DMS 273 (cell line): ENCODE measurements around the gene DGCR8.

ENCODE experiments used
- DNase-seq: peaks from one replicate; lab custom pipeline; 2025; ENCODE audit not compliant: unreplicated experiment; lab: John Stamatoyannopoulos, UW

DGCR8 gene

DNA sequence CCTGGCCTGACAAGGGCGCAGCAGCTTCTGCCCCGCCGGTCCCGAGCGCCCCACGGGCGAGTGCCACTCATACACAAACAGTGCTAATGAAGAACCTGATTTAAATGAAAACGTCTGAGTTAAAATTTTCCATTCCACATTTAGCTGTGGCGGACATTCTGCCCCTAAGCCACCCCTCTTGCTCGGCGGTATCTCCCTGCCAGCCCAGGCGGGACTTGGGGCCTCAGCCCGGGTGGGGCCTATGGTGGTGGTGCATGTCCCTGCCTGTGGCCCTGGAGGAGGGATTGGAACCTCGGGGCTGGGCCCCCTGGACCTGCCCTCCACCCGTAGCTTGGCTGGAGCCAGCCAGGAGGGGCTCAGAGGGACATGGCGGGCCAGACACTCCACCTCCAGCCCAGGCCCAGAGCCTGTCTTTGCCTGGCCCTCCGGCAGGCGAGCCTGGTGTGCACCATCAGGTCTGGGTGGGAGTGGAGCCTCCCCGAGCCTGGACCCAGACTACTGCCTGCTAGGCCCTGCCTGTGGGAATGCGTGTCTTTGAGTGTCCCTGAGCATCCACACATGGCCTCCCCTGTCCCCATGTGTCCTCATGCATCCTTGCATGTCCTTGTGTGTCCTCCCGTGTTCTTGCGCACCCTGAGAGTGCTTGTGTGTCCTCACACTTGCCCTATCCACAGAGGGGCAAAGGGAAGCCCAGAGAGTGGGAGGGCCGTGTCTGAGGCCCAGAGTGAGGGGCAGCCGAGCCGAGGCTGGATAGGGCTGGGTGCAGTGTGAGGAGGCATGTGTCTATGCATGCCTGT is 56.0 kb downstream of the DGCR8 start:
- no peak for DNase-seq

DNA sequence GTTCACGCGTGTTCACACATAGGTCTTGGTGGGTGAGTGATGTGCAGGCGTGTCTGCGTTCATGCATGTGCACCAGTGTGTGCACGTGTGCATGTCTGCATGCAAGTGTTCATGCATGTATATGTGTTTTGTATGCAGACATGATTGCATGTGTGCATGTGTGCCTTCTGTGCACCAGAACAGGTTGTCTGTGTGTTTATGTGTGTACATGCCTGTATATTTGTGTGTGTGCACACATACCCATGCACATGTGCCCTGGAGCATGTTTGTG is 56.5 kb downstream of the DGCR8 start:
- no peak for DNase-seq

DNA sequence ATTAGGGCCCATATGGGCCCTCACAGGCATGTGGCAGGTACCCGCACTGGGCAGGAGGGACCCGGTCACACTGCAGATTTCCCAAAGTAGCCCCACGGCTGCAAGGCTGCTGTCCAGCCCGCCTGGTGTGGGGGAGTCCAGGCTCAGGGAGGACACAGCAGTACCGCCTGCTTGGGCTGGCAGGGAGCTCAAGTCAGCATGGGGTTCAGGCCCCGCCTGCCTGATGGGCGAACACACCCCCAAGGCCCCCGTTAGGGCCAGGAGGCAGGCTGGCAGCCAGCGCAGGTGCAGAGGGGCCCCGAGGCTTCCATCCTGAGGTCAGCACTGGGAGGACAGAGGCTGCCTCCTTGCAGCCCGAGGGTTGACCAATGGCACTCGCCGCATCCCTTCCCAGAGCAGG is 57.1 kb downstream of the DGCR8 start:
- no peak for DNase-seq

DNA sequence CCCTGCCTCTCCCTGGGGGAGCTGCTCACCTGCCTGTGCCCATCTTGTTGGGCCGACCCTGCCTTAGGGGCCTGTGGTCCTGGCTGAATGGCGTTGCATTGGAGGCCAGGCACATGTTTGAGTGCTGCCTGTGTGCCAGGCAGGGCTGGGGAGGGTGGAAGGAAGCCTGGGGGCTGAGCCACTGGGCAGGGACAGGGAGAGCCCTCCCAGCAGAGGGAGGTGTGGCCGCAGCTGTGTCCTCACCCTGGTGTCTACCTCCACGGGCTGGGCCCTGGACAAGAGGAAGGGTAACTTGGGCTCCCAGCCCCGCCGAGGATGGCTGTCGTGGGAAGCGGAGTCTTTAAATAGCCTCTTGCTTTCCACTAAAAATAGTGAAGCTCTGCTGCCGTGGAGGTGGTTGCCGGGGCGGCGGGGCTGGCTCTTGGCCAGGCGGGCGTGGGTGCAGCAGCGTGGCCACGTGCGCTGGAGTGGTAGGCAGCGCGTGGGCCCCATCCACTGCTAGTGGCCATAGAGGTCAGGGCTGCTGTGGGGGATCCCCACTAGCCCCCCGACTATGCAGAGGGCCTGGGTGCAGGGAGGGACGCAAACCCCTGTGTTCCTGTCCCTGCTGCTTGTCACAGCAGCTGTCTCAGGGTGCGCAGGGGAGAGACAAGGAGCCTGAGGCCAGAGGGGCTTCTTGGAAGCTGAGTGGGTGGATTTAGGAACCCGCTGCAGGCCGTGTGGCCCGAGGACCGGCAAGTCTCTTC is 57.8 kb downstream of the DGCR8 start:
- no peak for DNase-seq

DNA sequence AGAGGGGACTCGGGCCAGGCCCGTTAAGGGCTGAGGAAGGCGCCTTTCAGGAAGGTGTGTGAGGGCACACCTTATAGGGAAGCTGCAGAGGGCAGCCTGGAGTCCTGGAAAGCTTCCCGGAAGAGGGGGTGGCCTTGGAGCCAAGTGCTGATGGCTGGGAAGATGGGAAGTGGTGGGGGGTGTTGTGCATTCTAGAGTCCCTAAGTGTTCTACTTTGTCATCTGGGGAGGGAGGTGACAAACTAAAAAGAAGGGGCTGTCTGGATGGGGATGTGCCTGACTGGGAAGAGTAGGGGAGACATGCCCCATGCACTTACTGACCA is 58.3 kb downstream of the DGCR8 start:
- peak; percentile 52 for DNase-seq

DNA sequence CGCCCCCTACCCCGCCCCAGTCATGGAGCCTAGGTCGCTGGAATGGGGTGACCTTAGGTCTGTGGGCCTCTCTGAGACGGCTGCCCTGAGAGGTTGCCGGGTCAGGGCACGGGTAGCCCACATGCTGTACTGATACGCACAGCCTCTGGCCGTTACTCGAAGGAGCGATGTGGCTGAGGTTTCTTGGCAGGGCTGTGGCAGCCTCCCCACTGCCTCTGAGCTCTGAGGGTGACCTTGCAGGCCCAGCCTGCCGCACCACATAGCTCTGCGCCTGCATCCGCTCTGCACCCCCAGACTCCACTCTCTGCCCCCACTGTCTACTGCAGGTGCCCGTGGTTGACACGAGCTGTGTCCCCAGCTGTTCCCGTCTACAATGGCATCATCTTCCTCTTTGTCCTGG is 58.8 kb downstream of the DGCR8 start:
- DNase-seq = no peak

DNA sequence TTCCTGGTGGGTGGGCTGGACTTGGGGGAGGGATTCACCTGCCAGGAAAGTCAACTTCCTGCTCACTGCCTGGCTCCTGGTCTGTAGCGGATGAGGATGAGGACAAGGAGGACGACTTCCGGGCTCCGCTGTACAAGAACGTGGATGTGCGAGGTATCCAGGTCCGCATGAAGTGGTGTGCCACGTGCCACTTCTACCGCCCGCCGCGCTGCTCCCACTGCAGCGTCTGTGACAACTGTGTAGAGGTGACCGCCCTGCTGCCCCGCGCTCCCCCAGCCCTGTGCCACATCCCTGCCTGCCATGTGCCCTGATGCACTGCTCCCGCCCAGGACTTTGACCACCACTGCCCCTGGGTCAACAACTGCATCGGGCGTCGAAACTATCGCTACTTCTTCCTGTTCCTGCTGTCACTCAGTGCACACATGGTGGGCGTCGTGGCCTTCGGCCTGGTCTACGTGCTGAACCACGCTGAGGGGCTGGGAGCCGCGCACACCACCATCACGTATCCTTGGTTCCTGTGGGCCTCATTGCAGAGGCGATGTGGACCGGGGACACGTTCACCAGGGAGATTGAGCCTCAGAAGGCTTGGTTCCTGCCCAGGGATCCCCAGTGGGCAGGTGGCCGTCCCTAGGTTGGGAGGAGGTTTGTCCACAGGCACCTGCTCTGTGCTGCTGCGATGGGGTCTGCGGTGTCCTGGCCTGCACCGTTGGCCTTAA is 59.5 kb downstream of the DGCR8 start:
- DNase-seq = no peak

DNA sequence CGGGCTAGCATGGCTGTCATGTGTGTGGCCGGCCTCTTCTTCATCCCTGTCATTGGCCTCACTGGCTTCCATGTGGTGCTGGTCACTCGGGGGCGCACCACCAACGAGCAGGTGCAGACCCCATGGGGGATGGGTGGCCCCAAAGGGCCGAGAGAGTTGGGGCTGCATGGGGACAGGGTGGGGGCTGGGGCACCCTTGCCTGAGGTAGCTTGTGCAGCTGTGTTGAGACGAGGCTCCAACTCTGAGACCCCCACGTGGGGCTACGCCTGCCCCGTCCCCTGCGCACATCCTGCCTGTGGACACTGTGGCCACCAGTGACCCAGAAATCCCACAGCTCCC is 60.0 kb downstream of the DGCR8 start:
- no peak for DNase-seq

DNA sequence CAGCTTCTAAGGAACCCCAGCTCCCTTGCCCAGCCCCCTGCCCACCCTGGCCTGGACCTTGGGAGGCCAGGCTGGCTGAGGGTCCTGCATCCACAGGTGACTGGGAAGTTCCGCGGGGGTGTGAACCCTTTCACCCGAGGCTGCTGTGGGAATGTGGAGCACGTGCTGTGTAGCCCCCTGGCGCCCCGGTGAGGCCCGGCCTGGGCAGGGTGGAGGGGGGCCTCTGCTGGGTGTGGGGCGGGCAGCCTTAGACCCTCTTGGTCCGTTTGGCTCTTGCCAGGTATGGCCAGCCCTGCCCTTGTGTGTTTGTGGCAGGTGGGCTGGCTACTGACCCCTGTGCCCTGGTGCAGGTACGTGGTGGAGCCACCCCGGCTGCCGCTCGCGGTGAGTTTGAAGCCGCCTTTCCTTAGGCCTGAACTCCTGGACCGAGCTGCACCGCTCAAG is 60.5 kb downstream of the DGCR8 start:
- no peak for DNase-seq

DNA sequence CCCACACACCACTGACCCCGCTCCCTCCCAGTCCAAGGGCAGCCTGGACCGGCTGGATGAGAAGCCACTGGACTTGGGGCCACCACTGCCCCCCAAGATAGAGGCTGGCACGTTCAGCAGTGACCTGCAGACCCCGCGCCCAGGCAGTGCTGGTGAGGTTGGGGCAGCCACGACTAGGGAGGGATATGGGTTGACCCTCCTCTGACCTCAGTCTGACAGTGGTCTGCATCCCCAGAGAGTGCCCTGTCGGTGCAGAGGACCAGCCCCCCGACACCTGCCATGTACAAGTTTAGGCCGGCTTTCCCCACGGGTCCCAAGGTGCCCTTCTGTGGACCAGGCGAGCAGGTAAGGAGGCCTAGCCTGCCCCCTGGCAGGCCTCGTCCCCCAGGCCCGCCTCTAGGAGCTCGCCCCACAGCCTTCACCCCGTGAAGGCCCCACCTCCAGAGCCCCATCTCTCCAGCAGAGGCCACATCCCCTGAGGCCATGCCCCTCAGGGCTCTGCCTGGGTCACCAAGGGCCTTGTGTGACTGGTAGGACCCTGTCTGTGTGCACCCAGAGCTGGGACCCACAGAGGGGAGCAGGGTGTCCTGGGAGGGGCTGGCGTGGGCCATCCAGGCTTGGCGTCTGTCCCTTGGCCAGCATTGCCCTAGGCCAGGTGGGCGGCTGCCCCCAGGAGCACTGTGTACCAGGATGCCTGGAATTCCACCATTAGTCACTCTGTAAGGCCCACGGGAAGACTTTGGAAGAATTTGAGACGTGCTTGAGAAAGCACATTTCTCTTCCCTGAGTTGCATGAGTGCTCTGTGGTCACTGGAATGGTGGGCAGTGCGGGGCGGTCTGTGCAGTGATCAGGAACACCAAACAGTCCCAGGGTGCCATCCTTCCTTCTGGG is 61.4 kb downstream of the DGCR8 start:
- DNase-seq = no peak

DNA sequence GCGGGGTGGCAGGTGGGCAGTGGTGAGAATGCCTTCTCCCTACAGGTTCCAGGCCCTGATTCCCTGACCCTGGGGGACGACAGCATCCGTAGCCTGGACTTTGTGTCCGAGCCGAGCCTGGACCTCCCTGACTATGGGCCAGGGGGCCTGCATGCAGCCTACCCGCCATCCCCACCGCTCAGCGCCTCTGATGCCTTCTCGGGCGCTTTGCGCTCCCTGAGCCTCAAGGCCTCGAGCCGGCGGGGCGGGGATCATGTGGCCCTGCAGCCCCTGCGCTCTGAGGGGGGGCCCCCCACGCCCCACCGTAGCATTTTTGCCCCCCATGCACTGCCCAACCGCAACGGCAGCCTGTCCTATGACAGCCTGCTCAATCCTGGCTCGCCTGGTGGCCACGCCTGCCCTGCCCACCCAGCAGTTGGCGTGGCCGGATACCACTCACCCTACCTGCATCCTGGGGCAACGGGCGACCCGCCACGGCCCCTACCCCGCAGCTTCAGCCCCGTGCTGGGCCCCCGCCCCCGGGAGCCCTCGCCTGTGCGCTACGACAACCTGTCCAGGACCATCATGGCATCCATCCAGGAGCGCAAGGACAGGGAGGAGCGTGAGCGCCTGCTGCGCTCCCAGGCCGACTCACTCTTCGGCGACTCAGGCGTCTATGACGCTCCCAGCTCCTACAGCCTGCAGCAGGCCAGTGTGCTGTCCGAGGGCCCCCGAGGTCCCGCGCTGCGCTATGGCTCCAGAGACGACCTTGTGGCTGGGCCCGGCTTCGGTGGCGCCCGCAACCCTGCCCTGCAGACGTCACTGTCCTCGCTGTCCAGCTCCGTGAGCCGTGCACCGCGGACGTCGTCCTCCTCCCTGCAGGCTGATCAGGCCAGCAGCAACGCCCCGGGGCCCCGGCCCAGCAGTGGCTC is 62.9 kb downstream of the DGCR8 start:
- DNase-seq = no peak

DNA sequence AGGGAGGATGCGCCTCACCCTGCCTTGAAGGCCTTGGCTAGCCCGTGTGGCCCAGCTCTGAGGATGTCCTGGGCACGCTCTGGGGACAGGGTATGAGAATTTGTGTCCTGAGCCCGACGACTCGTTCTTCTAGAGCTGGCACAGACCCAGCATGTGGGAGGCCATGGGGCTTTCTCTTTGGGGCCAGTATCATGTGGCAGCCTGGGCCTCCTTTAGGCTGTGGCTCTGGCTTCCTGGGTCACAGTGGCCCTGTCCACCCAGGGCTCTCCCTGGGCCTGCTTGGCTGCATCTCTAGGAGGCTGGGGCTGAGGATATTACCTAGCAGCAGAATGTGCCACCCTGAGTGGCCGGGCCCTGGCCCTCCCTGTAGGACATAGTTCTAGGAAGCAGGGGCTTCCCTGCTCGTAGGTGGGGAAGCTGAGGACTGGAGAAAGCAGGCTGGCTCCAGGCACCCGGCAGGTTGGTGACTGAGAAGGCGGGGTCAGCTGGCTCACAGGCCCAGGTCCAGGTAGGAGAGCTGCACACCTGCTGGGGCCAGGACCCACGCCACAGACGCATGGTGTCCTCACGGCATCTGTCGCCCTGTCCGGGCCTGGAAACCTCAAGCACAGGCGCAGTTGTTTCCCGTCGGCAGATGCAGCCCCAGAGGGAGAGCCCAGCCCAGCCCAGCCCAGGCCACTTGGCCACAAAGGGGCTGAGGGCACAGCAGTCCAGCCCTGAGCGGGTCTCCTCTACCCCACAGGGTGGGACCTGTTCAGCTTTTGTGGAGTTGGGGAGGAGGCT is 64.0 kb downstream of the DGCR8 start:
- no peak for DNase-seq

DNA sequence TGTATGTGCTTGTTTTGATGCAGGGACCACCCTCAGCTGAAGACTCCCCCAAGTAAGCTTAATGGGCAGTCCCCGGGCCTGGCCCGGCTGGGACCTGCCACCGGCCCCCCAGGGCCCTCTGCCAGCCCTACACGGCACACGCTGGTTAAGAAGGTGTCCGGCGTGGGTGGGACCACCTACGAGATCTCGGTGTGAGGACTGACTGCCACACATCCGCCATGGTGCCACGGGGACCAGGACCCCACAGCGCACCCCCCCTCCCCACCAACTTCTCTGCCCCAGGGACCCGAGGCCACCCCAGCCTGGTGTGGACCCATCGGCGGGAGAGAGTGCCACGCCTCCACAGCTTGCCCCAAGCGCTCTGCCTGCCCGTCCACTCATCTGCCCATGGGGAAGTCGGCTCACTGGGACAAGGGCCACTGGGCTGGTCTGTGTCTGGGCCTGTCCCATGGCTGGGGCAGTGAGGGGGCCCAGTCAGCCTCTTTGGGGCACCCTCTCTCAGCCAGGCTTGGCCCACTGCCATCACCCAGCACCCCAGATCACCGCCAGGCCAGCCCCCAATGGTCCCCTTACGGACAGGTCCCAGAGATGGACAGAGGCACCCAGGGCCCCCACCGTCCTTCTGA is 65.3 kb downstream of the DGCR8 start:
- no peak for DNase-seq

DNA sequence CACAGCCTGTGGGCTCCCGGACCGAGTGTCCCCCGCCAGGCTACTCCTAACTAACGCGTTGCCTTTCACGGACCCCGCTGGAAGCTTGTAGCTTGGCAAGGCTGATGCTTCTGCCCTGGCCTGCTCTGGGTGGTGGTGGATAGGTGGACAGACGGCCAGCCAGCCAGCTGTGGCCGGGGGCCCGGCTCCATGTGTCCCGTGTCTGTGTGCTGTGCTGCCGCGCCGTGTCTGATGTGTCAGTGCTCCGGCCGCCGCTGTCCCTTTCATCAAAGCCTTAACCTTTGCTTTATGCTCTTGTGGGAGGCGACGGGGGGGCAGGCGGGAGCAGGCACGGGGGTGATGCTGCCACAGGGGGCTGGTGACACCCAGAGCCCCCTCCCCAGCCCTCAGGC is 65.8 kb downstream of the DGCR8 start:
- DNase-seq = no peak

DNA sequence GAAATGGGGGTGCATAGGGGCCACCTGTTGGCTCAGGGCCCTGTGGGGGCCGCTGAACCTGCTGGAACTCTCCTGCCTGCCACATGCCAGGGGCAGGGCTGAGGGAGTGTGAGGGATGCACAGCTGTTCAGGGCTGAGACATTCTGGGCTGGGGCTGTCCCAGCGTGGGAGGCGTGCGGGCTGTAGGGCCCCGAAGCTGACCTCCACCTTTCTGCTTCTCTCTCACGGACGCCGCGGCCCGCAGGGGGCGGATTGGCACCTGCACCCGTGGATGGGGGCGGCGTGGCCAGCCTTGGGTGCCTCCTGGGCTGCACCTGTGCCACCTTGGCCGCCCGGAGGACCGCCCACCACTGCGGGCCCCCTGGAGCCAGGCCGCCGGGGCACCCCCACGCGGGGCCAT is 66.7 kb downstream of the DGCR8 start:
- peak; percentile 52 for DNase-seq

DNA sequence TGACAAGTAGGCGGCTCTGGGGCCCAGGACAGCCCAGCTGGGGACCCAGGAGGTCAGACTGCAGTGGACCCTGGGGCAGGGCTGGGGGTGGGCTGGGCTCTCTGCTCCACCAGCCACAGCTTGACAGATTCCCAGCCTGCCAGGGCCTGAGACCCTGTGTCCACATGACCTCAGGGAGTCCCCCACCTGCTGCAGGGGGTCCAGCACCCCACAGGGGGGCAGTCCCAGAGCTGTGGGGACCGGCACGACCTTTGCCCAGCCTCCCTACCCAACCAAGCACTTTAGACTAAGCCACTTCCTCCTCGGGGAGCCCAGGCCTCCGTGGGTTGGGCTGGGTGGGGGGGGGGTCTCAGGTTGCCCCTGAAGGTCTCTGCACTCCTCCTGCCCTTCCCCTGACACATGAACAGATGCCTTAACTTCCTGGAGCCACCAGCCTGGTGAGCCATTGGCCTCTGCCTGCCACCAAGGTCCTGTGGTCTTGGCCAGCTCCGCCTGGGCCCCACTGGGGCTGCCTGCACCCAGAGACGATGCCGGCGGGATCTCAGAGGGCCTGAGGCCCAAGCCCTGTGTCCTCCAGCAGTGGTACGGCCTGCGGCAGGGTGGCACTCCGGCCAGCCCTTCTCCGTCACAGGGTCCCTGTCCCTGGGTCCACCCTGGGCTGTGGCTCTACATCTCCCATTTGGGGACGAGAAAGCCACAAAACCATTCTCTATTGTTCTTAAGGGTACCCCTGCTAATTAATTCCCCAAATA is 67.4 kb downstream of the DGCR8 start:
- no peak for DNase-seq

DNA sequence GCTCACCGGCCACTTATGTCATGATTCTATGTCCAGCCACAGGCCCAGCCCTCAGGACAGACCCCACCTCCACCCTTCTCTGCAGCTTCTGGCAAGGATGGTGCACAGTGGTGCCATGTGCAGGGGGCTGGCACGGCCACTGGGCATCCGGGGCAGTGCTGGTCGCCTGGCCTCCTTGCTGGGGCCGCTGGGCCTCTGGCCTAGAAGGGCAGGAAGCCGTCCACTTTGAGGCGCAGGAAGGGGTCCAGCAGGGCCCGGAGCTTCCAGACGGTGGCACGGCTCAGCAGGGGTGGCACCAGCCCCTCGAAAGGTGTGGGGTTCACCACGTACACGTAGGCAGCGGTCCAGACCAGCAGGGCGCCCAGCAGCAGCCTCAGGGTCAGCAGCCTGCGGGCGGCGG is 68.4 kb downstream of the DGCR8 start:
- DNase-seq = no peak
